ENCODE data around the gene PDXK.
A peak's percentile ranks its signal among the peaks of the same experiment; 100 is the strongest.

PDXK gene

DNA sequence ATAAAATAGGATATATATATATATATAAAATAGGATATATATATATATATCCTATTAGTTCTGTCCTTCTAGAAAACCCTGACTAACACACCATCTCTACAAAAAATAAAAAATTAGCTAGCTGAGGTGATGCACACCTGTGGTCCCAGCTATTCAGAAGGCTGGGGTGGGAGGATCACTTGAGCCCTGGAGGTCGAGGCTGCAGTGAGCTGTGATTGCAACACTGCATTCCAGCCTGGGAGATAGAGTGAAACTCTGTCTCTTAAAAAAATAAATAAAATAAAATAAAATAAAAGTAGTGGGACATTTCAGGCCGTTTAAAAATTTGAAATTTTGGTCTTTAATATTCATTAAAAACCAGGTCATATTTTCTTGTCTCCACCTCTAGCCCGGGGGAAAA is 66.2 kb downstream of the PDXK start:
- no peak for DNase-seq

DNA sequence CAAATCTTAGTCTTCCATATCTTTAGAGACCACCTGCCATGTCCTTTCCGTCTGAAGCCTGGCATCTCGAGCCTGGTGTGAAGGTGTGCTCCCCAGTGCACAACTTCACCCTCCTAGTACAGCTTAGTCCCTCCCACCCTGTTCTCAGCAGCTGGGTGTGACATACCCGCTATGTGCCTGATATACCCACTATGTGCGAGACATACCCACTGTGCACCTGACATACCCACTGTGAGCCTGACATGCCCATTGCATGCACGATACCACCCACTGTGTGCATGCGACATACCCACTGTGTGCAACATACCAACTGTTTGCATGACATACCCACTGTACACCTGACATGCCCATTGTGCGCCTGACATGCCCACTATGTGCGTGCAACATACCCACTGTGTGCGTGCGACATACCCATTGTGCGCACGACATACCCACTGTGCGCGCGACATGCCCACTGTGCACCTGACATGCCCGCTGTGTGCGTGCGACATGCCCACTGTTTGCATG is 67.4 kb downstream of the PDXK start:
- DNase-seq, result peak; percentile 25

DNA sequence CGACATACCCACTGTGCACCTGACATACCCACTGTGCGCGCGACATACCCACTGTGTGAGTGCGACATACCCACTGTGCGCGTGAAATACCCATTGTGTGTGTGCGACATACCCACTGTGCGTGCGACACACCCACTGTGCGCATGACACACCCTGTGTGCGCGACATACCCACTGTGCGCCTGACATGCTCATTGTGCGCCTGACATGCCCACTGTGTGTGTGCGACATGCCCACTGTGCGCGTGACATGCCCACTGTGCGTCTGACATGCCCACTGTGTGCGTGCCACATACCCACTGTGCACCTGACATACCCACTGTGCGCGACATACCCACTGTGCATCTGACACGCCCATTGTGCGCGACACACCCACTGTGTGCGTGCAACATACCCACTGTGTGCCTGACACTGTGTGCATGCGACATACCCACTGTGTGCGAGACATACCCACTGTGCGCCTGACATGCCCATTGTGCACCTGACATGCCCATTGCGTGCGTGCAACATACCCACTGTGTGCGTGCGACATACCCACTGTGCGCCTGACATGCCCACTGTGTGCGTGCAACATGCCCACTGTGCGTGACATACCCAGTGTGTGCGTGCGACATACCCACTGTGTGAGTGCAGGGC is 68.0 kb downstream of the PDXK start:
- DNase-seq, result no peak

DNA sequence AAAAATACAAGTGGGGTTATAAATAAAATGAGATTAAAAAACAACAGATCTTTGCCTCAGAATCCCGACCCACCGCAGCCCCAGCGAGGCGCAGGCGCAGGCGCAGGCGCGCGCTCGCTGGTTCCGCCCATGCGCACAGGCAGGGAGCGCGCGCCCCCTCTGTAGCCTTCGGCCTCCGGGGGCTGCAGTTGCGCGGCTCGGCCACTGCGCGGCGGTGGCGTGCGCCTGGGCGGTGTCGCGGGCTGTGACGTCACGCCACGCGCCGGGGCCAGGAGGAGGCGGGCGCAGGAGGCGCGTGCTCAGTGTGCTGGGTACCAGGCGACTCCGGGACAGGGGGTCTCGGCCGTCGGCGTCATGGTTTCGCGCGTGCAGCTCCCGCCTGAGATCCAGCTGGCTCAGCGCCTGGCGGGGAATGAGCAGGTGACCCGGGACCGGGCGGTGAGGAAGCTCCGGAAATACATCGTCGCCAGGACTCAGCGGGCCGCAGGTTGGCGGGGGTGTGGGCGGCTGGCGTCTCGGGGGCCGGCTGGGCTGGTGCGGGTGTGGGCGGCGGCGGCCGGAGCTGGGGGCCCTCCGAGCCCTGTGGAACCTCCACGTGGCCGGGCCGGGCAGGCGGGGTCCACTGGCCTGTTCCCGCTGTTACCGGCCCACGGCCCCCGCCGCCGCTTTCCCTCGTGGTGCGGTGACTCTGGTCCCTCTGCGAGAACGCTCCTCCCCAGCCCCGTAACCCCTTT is 70.5 kb downstream of the PDXK start, which contains the start of gene RRP1:
Gene RRP1, plus strand, starts transcription at position 302 of the 734 bp plus-strand sequence. Its CDS starts 53 bp downstream, at position 355.
- DNase-seq, result peak; percentile 98

DNA sequence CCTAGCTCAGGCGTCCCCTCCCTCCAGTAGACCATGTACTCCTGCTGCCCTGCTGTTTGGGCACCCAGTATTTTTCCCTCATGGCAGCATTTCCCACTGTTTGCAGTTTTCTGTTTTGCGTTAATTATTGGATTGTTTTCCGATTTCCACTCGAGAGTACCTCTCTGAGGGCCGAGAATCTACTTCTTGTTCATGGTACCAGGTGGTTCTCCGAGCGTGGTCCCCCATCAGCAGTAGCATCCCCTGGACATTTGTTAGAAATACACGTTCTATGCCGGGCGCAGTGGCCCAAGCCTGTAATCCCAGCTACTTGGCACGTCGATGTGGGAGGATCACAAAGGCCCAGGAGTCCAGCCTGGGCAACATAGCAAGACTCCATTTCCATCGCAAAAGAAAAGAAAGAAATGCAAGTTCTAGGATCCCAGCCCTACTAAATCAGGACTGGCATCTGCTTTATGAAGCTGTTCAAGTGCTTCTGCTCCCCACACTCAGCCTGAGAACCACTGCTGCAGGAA is 71.1 kb downstream of the PDXK start:
- no peak for DNase-seq

DNA sequence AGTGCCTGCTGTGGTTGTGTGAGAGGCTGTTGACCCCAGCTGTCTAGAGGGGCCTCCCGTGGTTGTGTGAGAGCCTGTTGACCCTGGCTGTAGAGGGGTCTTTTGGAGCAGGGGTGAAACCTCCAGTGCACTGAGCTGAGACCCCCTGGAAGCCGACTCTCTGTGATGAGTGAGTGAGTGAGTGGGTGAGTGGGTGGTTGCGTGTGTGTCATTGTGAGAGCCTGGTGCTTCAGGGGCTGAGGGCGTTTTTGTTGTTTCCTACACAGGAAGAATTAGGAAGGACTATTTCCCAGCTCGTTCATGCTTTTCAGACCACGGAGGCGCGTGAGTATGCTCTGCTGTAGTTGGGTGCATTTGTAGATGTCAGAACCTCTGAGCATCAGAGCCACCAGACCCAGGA is 73.5 kb downstream of the PDXK start:
- no peak for DNase-seq

DNA sequence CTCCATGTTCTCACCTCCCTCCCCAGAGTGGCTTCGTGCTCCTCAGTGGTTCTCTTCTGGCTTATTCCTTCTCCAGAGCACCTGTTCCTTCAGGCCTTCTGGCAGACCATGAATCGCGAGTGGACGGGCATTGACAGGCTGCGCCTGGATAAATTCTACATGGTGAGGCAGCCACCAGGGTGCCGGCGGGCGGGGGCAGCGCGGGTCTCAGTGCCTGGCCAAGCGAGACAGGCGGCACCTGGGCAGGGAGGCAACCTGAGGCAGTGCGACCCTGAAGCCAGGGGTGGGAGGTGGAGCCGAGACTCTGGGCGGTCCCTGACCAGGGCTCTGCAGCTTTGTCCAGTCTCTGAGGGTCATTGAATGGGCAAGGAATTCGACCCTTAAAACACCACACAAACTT is 74.3 kb downstream of the PDXK start:
- no peak for DNase-seq

DNA sequence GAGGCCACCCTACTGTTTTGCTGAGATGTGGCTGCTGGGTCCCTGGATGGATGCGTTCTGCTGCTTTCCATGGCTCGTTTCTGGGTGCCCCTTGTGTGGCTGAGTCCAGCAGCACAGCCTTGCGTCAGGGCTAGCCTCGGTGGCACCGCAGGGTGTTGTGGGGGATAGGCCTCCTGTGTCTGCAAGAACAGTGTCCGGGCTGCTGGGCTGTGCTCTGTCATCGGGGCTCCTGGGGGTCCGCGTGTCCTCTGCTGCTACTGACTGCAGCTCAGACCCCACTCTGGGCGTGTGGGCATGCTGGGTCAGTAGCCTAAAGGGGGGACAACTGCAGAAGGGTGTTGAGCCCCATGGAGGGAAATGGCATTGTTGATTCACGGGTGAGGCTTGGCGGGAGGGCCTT is 75.4 kb downstream of the PDXK start:
- no peak for DNase-seq

DNA sequence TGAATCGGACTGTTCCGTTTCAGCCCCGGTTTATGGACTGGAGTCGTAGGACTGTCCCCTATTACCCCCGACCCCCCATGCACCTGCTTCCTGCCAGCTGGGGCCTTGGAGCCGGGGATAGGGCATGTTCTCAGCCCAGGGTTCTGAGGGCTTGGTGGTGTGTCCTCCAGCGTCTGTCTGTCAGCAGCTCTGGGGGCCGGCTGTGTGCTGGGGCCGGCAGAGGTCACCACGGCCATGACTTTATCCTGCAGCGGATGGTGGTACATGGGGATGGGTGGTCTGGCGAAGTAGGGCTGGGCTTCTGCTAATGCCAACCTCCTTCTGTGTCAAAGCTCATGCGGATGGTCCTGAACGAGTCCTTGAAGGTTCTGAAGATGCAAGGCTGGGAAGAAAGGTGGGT is 75.9 kb downstream of the PDXK start:
- no peak for DNase-seq

DNA sequence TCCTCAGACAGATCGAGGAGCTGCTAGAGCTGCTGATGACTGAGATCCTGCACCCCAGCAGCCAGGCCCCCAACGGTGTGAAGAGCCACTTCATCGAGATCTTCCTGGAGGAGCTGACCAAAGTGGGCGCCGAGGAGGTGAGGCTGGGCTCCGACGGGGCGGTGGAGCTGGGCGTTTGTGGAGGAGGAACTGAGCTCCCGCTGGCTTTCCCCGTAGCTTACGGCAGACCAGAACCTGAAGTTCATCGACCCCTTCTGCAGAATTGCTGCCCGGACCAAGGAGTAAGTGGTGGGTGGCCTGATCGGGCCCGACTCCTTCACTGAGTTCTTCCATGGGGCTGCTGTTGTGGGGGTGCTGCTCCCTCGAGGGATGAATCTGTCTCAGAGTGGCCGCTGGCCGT is 78.5 kb downstream of the PDXK start:
- DNase-seq, result no peak

DNA sequence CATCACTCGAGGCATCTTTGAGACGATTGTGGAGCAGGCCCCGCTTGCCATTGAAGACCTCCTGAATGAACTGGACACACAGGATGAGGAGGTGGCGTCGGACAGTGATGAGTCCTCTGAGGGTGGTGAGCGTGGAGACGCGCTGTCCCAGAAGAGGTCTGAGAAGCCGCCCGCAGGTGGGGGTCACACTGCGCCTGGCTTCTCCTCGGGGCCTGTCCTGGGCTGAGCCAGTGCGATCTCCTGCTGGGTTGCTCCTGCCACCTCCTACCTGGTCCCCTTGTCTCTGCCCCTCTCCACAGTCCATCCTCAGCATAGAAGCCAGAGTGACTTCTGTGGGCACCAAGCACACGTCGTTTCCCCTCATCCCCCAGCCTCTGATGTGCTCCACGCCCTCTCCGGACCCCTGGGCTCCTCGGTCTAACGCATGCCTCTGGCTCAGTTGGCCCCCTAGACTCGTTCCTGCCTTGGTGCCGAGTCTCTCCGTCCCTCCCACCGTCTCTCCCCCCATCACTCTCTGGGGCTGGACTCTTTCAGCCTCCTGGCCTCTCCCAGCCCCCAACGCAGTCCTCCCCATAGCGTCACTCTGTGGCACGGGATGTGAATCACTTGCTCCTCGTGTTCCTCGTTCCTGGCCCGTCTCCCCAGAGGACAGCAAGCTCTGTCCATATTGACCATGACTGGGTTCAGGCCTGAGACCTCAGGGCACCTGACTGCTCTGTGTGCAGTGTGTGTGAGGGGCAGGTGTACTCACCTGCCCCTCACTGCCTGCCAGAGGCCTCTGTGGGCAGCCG is 79.2 kb downstream of the PDXK start:
- no peak for DNase-seq

DNA sequence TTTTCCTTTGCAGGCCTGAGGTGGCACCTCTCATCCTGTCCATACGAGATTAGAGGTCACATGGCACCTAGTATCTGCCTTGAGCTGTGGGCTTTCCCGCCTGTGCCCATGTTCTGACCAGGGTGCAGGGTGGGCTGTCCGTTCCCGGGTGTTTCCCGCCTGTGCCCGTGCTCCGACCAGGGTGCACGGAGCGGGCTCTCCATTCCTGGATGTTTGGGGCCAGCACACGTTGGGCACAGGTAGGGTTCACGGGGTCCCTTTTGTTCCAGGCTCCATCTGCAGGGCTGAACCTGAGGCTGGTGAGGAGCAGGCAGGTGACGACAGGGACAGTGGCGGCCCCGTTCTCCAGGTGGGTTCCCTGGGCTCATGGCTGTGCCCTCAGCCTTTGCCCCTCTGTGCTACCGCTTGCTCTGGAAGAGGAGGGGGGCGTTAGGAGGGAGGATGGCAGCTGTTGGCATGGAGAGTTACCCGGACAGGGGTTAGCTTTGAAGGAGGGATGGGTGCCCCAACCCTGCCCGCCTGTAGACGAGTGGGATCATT is 80.4 kb downstream of the PDXK start:
- DNase-seq, result no peak

DNA sequence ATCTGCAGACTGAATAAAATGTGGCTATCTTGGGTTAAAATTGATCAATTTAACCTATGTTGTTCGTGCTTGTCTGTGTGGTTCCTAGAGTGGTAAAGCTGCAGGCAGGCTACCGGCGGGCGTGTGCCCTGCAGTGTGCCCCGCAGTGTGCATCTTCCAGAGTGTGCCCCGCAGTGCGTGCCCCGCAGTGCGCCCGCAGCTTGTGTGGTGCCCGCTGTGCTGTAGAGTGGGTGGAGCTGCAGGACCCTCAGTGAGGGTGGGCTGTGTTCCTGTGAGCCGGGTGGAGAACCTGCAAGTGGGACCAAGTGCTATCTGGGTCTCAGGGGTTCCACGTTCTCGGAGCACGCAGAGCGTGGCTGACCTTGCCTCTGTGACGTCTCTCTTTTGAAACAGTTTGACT is 81.2 kb downstream of the PDXK start:
- no peak for DNase-seq

DNA sequence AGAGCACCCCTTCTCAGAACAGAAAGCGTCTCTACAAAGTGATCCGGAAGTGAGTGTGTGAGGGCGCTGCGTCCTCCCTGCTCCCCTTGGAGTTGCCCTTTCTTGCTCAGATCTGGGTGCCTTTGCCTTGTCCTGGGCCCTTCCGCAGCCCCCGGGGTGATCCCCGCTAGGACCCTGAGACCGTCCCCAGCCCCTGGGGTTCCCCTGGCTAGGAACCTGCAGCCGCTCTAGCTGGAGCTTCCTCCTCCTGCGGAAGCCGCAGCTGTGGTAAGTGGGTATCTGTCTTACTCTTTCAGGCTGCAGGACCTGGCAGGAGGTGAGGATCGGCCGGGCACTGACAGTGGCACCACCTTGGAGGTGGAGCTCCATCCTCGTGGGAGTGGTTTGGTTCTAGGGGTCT is 81.6 kb downstream of the PDXK start:
- DNase-seq, result no peak

DNA sequence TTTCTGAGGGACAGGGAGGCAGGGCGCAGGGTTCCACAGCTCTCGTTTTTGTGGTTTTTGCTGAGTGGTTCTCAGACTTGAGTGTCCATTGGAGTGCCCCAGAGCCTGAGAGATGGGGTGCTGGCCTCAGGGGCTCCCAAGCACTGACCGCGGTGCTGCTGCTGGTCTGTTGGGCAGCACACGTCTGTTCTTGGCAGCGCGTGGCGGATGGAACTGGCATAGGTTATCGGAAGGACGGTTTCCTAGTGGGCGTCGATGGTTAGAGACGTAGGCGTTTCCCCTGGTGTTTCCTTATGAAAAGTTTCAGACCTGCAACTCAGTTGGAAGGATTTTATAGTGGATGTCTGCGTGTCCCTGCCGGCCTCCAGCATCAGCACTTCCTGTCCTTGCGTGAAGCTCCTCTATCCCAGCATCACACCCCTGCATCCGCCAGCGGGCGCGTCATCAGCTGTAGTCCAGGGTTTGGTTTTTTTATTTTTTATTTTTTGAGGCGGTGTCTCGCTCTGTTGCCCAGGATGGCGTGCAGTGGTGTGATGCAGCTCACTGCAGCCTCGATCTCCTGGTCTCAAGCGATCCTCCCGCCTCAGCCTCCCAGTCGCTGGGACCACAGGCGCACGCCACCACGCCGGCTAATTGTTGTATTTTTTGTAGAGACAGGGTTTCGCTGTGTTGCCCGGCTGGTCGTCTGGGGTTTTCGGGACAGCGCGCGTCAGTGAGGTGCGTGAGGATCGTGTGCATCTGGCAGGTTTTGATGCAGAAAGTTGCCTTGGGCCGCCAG is 82.3 kb downstream of the PDXK start:
- DNase-seq, result no peak

DNA sequence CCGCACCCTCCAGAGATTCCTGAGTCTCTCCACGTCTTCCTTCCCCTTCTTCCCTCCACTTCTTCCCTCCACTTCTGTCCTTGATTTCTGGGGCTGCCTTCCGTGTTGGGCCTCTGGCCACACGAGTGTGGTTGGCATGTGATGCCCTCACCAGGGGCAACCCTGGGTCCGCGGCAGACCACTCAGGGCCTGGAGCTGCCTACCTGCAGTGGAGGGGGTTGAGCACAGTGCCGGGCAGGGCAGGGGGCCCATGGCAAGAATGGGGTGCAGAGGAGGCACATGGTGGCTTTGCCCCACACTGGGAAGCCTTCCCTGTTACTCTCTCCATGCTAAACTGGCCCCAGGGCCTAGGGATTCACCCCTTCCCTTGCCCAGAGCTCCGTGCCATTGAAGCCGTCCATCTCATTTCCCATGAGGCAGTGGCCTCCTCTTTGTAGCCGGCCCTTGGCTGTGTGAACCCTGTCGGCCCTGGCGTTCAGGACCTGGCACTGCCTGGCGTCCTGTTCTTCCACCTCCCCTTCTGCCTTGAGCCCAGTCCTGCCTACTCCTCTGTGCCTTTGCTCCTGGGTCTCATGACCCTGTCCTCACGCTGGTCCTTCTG is 83.9 kb downstream of the PDXK start:
- no peak for DNase-seq

DNA sequence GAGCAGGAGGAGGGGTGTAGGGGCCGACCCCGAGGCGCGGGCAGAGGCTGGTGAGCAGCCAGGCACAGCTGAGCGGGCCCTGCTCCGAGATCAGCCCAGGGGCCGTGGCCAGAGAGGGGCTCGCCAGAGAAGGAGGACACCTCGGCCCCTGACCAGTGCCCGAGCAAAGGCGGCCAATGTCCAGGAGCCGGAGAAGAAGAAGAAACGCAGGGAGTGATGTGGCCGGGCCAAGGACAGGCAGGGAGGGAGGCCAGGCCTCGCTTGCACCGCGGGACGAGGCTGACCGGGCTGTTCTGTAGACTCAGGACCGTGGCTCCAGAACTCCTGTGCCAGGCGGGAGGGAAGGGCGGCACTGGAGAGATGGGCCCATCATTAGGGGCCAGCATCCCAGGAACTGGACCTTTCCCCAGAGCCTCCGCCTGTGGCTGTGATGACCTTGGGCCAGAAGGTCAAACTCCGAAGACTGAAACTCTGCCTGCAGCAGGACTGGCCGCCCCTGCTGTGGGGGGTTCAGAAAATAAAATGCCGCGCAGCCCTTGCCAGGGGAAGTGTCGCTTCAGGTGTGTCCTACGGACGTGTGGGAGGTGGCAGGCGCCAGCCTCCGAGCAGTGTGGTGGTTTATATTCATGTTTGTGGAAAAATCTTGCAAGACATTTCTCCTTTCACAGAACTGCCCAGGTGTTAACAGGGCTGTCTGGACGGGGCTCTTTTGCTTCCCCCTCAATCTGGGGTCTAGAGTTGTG is 84.8 kb downstream of the PDXK start:
- DNase-seq, result no peak

DNA sequence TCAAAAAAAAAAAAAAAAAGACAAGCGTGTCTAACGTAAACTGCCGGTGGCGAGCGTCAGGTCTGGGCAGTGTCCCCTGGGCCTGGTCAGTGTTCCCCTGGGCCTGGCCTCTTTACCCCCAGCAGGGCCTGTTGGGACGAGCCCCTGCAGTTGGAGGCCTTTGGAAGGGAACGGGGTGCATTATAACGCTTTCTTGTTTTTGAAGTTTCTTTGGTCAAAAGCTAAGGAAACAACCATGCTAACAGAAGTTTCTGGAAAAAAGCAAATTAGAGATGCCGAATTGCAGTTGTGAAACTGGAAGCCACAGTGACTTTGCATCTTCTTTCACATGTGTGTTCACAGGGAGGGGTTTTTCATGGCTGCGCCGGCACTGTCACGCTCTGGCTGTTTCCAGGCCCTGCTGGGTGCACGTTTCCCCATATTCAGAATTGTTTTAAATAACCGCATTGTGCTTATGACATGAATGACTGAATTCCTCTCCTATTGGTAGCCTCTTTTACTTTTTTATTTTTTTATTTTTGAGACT is 86.4 kb downstream of the PDXK start:
- DNase-seq, result no peak

DNA sequence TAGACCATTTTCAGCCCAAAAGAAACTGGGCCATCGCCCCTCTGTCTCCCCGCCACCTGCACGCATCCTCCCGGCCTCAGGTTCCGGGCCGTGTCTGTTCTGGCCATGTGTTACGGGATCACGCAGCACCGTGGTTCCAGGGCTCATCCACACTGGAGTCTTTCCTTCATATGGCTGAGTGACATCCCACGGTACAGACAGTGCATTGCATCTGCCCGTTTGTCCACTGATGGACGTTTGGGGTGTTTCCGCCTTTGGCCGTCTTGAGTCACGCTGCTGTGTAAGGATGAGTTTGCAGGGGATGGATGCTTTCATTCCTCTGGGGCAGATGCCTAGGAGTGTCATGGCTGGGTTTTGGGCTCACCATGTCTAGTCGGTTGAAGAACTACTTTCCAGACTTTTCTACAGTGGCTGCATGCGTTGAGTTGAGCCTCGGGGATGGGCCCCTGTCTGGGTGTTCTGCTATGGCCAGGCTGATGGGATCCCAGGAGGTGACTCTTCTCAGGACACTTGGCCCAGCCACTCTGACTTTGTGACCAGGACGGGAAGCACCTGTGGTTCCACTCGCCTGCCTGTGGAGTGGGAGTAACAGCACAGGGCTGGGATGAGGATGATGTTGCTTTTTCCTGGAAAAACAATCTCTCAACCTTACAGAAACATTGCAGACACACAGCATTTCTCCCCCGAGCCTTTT is 87.2 kb downstream of the PDXK start:
- no peak for DNase-seq

DNA sequence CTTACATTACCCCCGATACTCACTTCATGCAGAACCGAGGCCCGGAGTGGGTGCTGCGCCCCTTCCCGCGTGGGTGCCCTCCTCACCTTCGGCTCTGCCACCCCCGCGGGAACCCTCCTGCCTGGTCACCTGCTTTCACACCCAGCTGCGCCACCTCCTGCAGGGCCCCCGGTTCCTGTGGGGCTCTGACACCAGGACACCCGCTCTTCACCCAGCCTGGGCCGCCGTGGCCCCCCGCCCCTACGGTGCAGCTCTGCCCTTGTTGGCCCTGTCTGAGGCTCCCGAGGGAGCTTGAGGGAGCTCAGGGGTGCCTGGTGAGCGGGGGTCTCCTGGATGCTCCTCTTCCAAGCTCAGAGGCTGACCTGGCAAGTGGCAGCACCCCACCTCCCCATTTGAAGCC is 89.4 kb downstream of the PDXK start:
- no peak for DNase-seq

Data from retina (tissue), 1 donor.